CD4-positive, alpha-beta T cell treated with Interleukin-1 beta for 1 hour (primary cell): Measurements from ENCODE around the gene CNDP1.
"Not testable (repeated sequence)": the region's sequence is repeated elsewhere in the genome, so short reads cannot be mapped to it uniquely, and the experiment has no call there.

Experiments used
- DNase-seq, 2 donors: peaks; one replicate each; pipeline ENCODE4 v3.0.0-alpha.2; 2020 to 2022

CNDP1 gene

DNA sequence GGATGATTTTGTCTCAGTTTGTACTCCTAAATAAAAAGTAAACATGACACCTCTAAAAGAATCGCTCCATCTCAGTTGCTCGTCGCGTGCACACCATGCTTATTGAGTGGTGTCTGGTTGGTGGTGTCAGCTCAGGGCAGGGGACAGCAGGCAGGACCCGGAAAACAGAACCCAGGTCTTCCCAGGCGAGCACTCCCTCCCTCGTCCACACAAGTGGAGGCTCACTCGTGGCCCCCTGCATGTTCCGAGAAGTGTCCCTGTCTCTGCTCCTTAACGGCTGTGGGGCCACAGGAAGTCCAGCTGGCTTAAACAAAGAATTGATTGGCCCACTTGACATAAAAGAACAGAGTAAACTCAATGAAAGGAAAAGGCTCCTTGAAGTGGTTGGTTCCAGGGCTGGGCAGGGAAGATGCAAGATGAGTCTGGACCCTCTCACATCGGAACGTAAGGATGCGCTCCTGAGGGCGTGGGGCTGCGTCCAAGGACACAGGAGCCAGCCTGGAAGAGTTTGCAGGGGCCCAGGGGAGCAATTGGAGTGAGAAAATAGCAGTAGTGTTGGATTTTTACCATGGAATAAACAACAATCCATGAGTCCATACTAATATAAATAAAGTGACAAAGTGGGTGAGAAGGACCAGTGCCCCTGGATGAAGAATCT is 13.1 kb upstream of the CNDP1 start:
- no peak for DNase-seq

DNA sequence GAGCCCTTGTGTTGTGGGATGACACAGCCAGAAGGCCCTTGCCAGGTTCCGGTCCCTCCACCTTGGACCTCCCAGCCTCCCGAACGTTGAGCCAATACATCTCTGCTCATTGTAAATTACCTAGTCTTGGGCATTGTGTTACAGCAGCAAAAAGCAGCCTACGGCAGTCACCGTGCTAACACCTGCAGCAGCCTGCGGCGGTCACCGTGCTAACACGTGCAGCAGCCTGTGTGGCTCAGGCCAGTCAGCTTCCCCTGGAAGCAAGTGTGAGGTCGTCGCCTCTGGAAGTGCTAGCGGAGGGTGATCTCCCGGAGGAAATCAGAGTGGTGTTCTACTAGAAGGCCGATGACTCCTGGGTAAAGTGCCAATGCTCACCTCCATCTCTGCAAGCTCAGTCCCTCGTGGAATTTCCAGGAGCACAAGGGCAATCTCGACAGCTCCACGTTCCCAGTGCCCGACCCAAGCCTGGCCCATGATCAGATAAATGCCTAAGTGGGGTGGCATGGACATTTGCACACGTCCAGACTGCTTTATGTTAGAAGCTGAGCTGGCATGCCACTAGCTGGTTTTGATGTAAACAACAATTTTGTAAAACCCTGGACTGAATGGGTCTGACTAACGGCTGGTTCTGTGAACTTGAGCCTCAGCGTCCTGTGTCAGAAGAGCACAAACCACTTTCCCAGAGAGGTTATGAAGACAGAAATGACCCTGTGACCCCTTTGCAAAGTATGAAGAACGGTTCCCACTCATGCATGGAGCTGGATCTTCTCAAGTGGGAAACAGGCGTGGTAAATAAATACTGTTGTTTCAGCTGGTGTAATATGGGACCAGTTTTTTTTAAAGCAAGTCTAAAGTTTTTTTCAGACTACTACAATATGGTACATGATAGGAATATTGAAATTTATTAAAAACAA is 11.4 kb upstream of the CNDP1 start:
- DNase-seq: no peak

DNA sequence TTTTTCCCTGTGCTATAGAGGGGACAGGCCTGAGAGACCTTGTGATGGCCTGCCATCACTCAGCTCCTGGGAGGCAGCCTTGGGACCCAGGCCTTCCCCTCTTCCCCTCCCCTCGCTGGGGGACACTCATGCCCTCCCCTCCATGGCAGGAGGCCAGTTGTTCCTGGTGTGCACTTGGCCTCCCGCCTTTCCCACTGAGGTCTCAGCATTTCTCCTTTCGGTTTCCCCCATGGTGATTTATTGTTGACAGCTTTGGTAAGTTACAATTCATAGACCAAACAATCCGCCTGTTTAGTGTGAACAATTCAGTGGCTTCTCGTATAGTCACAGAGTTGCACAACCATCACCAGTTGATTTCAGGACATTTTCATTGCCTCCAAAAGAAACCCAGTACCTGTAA is 10.2 kb upstream of the CNDP1 start:
- no peak for DNase-seq

DNA sequence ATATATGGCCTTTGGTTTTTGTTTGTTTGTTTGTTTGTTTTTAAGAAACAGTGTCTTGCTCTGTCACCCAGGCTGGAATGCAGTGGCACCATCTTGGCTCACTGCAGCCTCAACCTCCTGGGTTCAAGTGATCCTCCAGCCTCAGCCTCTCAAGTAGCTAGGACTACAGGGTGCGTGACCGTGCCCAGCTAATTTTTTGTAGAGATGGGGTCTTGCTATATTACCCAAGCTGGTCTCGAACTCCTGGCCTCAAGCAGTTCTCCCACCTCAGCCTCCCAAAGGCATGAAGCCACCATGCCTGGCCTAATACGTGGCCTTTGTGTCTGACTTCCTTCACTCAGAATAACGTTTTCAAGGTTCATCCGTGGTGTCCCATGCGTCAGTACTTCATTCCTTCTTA is 9.4 kb upstream of the CNDP1 start:
- not testable (repeated sequence) for DNase-seq

DNA sequence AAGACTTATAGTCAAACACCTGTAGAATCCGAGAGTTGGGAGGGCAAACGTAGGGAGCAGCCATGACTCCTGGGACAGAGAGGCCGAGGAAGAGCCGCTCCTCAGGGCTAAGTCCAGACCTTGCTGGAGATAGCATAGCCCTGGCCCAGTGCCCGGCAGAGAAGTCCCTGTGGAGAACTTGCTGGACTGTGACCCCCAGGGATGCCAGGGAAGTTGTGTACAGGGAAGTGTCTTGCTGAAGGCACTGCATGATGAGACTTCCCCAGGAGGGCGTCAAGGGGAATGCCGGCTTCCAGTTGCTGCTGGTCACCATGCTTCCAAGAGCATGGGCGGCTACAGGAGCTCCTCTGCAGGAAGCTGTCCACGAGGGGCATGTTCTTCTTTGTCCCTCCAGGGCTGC is 8.6 kb upstream of the CNDP1 start:
- no peak for DNase-seq

DNA sequence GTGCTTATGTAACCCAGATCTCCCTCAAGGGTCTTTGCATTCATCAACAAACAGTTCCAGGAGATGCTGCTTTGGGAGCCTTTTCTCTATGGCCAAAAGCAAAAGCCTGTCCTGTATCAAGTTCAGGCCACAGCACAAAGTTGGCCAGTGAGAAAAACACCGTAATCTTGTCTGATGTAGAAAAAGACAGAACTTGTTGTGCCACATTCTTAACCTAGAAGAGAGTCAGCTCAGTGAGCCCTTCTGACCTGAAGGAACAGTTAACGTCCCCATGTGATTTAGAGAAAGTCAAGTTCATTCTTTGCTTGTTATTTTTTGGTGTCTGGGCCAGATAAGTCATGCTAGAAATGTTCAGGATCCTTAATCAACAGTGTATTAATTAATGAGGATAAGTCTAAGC is 7.8 kb upstream of the CNDP1 start:
- no peak for DNase-seq

DNA sequence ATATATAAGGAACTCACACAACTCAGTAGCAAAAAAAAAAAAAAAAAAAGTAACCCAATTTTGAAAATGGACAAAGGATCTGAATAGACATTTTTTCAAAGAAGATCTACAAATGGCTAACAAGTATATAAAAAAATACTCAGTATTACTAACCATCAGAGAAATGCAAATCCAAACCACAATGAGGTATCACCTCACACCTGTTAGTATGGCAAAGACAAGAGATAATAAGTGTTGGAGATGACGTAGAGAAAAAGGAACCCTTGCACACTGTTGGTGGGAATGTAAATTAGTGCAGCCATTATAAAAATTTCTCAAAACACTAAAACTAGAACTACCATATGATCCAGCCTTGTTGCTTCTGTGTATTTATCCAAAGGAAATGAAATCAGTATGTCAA is 5.8 kb upstream of the CNDP1 start:
- DNase-seq: no peak

DNA sequence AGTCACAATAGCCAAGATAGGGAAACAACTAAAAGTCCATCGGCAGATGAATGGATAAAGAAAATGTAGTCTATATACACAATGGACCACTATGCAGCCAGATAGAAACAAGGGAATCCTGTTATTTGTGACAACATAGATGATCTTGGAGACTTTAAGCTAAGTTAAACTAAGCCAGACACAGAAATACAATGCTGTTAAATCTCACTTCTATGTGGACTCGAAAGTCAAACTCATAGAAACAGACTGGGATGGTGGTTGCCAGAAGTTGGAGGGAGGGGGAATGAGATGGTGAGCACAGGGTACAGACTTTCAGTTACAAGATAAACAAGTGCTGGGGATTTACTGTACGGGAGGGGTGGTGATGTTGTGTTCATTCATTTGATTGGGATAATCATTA is 5.4 kb upstream of the CNDP1 start:
- DNase-seq: no peak

DNA sequence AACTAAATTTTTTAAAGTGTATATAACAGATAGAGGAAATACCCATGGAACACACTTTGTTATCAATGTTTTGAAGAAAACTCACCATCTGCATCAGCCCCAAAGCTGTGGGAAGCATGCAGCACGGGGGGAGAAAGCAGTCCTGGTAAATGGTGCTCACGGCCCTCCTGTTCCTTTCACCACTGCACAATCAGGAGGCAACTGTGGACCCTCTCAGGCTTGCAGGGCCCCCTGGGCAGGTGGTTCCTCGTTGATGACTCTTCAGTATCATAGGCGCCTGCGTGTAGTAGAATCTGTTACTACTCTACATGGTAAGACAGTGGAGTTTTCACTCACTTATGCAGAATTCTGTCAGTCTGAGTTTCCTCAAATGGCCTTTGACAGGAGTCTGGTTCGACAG is 4.9 kb upstream of the CNDP1 start:
- no peak for DNase-seq

DNA sequence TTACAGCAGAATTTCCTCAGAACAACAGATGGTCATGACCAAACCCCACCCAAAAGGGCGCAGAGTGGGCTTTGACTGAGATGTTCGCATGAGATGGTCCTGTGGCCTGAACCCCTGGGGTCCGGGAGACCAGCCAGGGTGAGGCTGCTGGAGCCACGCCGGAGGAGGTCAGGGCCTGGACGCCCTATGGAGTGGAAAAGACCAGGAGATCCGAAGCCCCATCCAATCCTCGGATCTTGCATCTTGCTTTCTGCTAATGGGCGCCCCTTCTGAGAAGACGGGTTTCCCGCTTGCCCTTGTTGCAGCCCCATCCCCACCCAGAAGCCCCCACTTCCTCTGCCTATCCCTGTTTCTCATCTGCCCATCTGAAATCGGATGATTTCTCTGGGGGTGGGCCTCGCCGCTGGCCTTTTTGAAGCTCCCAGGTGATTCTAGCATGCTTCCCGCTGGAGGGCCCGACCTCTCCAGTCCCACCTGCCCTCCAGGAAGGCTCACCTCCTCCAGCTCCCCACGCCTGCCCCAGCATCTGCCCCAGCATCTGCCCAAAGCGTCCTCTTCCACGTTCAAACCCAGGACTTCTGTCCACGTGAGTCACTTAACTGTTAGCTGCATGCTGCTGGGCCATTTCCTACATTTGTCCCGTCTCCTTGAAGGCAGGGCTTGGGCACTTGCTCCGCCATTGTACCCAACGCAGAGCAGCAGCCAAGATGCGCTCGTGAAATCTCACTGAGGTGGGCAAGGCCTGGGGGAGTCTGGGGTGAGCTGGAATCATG is 4.3 kb upstream of the CNDP1 start:
- no peak for DNase-seq

DNA sequence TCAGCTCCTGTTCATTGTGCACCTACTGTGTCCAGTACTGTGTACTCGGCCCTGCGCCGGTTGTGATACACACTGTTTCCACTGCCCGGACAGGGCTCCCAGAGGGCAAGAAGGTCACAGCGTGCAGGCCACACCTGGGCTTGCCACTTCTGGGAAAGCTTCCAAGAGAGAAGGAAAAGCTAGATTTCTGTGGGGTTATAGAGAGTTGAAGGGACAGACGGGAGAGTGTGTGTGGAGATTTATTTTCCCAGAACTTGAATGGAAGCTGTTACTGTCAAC is 3.8 kb upstream of the CNDP1 start:
- no peak for DNase-seq

DNA sequence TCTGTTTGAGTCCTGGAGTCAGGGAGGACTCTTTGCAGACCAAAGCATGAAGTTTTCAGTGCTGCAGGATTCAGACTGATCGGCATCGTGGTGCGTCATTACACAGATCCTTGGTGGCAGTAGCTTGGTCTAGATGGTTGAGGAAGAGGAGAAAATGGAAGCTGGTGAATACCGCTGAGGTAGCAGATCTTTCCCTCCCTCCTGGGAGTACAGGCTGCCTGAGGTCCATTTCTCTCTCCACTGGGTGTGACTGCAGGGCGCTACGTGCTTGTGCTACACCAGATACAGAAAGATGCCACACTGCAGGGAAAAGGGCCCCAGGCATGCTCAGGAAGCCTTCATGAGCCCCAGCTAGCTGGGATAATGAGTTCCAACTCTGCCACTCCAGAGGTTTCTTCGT is 3.3 kb upstream of the CNDP1 start:
- no peak for DNase-seq

DNA sequence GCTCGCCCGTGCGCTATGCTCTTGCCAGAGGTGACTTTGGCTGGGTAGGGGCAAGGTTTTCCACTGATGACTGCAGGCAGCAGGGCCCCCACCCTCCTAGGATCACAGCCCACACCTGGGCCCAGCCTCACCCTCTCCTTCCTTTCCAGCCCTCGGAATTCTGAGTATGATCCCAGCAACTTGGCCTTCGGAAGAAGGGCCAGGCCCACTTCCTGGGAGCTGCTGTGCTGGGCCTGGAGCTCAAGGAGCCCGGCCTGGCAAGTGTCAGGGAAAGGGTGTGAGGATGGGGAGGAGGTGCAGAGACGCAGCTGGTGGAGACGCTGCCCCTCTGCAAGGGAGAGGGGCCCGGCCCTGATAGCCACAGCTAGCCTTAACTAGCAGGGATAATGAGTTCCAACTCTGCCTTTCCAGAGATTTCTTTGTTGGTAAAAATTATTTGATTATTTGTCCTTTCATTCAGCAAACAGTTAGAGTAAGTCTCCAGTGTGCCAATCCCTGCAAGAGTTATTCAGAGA is 1.7 kb upstream of the CNDP1 start:
- DNase-seq: no peak

DNA sequence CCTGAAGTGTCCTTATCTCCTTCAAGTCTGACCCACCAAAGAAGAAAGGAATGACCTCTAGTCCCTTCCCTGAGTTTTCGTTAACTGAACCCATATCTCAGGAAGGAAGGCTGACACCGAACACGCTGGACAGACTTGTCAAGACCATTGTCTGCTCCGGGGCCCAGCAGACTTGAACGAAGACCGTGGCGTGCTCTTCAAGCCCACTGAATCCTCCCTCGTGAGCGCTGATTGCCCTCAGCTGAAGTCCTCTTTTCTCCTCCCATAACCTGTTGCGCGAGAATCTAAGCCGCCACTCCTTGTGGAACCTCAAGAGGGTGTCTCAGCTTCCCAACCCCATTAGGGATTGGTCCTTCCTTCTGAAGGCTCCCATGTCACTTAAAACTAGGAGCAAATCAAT is 634 bp upstream of the CNDP1 start:
- no peak for DNase-seq

DNA sequence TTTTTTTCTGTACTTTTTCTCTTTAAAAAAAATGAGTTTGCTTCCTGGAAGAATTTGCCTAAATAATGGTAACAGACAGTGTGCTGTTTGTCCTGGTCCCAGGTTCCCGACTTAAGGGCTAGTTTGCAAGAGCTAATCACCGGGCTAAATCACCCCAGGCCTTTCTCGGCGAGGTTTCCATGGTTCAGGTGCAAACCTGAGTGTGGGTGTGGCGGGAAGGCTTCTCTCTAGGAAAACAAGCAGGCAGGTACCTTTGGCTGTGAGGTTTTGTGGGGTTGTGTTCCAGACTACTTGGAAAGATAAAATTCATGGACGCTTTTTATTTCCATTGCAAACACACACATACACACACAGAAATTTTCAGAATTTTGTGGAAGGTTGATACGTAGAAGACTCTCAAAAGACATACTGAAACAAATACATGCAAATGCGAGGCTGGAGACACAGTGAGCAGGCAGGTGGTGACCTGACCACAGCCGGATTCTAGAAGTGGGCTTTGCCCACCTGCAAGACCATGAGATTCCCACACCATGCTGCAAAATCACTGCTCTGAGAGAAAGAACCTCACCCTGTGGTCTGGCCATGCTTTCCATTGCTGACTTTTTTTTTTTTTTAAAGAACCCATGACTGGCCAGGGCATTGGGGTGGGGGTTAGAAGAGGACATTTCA is 815 bp downstream of the CNDP1 start:
- DNase-seq: no peak

DNA sequence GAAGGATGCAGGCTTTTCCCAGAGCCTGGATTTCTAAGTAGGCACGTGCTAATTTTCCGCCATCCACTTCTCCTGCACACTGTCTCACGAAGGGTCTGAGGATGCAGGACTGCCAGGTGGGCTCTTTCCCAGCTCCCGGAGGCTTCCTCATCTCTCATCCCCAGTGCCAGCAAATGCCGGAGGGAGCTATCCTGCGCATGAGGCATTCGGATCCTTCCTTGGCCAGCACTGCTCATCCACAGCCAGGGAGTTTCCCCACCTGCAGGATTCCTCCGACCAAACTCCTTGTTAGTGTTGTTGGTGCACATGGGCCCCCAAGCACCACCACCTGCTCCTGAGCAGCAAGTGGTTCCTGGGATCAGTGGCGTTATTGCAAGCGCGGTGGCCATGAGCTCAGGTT is 5.0 kb downstream of the CNDP1 start:
- DNase-seq: no peak

DNA sequence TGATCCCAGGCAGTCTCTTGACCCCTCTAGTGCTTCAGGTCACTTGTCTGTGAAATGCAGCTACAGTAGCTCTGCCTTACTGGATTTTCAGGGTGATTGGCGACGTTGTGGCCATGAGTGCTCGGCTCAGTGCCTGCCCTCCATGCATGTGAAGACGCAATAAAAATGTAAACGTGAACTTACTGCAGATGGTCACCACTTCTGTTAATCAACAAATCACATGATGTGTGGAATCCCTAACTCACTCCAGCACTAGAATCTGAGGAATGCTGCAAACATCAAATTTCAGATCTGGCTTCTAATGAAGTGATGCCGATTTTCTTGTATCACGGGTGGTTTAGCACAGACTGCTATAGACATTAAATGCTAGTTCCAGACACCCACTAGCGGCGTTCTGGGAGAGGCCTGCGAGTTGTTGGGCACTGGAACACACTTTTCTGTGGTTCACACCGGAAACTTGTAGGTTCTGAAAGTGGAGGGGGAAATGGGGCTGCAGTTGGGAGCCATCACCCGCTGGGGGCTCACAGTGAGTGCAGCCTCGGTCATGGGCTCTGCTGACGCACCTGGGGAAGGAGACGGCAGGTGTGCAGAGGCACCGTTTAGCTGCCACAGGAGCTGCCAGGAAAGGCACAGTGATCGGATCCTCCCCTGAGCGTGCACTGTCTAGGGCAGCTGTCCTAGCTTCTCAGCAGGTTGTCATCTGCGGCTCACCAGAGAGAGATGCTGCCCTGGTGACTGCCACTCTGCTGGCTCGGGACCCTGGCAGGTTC is 6.5 kb downstream of the CNDP1 start:
- DNase-seq: no peak

DNA sequence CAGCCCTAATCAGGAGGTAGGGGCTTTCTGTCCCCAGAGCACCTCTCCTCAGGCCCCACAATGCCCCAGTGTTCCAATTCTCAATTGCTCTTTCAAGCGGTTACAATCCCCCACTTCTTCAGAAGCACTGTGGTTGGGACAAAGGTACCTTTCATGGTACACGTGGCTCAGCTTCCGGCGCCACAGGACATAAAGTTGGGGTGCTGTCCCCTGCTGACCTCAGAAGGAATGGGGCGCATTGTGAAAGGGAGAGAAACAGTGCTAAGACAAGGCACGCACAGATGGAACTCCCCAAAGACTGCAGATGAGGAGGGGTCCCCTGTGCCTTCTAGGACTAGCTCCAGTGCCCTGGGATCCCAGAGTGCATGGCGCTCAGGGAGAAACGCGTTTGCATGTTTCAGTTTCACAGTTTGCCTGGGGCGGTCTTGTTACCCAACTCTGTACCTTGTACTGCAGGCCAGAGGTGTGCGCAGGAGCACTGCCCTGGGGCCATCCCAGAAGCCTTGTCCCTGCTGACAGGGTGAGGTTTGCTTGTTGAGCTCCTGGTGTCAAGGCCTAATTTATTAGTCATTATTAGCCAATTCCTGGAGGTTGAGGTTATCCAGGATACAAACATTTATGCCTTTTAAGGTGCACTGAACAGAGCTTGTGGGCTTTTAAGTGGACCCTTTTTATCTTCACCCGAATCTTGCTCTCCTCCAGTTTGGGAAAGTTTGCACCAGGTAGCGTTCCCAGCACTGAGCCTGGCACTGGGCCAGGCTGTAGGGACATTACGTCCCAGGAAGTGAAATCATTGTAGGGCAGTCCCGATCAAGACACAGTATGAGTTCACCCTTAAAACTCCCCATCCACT is 7.6 kb downstream of the CNDP1 start:
- DNase-seq: no peak

DNA sequence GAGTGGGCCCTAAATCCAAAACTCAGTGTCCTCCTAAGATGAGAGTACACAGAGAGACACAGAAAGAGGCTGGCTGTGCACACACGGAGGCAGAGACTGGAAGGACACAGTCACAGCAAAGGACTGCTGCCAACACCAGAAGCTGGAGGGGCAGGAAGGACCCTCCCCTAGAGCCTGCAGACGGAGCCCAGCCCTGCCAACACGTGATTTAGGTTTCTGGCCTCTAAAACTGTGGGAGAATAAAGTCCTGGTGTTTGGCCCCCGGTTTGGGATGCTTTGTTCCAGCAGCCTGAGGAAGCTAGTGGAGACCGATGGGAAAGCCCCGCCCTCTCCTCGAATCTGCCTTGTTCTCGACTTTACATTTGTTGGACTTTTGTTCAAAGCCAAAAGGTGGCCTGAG is 10.6 kb downstream of the CNDP1 start:
- no peak for DNase-seq

DNA sequence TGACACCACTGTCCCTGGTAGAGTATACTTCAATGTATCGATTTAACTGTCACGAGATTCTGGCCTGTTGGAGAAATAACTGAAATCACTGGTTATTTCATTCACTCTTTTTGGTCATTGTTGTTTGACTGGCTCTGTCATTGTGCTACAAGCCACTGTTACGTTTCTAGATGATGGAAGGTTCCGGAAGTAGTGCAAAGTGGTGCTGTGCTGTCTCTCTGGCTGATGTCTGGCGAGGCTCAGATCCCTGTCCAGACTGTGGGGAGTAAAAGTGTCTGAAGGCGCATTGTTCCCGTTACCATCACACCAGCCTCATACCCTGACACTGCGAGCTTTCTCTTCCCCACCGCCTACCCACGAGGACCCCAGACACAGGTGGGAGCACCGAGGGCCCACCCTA is 11.7 kb downstream of the CNDP1 start:
- DNase-seq: no peak

DNA sequence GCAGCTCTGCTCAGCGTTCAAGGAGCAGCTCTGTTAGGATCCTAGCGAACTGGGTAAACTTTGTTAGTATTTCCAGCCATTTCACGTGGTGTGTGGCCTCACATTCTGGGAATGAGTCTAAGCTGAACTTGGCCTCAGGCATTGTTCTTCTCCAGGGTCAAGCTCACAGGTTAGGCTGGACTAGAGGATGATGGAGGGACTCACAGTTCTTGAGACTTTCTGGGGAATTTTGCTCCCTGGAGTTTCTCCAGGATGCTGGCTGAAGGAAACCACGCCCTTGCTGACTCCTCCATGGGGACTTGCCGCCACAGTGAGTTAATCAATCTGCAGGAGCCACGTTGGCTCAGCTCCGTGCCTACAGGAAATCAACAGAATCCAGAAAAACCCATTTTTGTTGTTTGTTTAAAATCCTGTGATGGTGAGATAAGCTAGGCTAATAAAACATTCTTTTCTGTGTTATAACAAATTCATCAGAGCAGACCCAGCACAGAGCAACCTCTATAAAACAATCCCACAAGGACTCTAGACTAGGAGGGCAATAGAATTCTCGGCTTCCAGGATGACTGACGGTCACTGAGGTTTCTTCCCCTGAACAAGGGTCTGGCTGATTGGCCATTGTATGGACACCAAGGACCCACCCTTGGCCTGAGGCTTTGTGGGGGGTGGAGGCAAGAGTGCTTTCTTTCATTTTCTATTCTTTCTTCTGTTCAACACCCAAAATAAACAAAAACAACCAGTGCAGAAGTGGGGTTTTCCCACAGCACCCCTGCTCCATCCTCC is 12.6 kb downstream of the CNDP1 start:
- no peak for DNase-seq
